Cerebellar nuclear complex (tissue), 1 donor: ENCODE results near the gene SLC48A1.

Source experiments
- DNase-seq, 2 experiments: peaks; one replicate each; lab custom pipeline; 2025; lab: John Stamatoyannopoulos, UW

The SLC48A1 gene

GRCh38 chr12:47777151-47777550 lies 4.1 kb downstream of the SLC48A1 start:
- DNase-seq: no peak

GRCh38 chr12:47777741-47778558 lies 4.9 kb downstream of the SLC48A1 start:
- DNase-seq: no peak

- DNase-seq: no peak
These were observed 5.8 kb downstream of the SLC48A1 start for GRCh38 chr12:47778881-47779280.

GRCh38 chr12:47779301-47779942 lies 6.4 kb downstream of the SLC48A1 start:
- peak in 1 of 2 experiments; percentile 74 for DNase-seq

GRCh38 chr12:47779943-47780504 lies 7.0 kb downstream of the SLC48A1 start:
- DNase-seq: no peak

- peak; percentile 26 to 29 for DNase-seq
These were observed 8.7 kb downstream of the SLC48A1 start for GRCh38 chr12:47781479-47782371.

- DNase-seq: no peak
These were observed 9.3 kb downstream of the SLC48A1 start for GRCh38 chr12:47782372-47782770.

- no peak for DNase-seq
These were observed 10.2 kb downstream of the SLC48A1 start for GRCh38 chr12:47783024-47783755.

GRCh38 chr12:47783821-47784819 lies 11.1 kb downstream of the SLC48A1 start:
- DNase-seq: no peak

GRCh38 chr12:47785036-47785886 lies 12.2 kb downstream of the SLC48A1 start:
- DNase-seq: no peak

GRCh38 chr12:47785887-47786661 lies 13.0 kb downstream of the SLC48A1 start:
- no peak for DNase-seq

GRCh38 chr12:47786662-47787280 lies 13.7 kb downstream of the SLC48A1 start:
- DNase-seq: no peak

- no peak for DNase-seq
These were observed 14.7 kb downstream of the SLC48A1 start for GRCh38 chr12:47787596-47788319.

GRCh38 chr12:47789141-47789540 lies 16.1 kb downstream of the SLC48A1 start:
- no peak for DNase-seq

- no peak for DNase-seq
These were observed 16.9 kb downstream of the SLC48A1 start for GRCh38 chr12:47789712-47790489.

- DNase-seq: no peak
These were observed 17.8 kb downstream of the SLC48A1 start for GRCh38 chr12:47790676-47791350.
